OCI-LY3 (cell line): ENCODE measurements around the gene CHD5.

Experiments
- H2AFZ ChIP-seq: fragments of 200-600, 300-600 bp; shearing (Covaris generic); 2 replicates; pipeline ENCODE4 v1.6.0; 2014; ENCODE audit warnings: antibody characterized with exemption, low read depth, low read length
- H3K27ac ChIP-seq: fragments of 200-600, 300-600 bp; sonication (generic); 2 replicates; pipeline ENCODE4 v1.5.1; 2014; ENCODE audit warnings: mild to moderate bottlenecking, low read length, moderate library complexity, mixed read lengths
- H3K27me3 ChIP-seq: fragments of 200-600, 300-600 bp; sonication (generic); 2 replicates; pipeline ENCODE4 v1.6.1; 2014; ENCODE audit warnings: low read depth, low read length, mixed read lengths
- H3K36me3 ChIP-seq: fragments of 200-600, 300-600 bp; sonication (generic); replicated peaks from 2 replicates; pipeline ENCODE3; 2014; ENCODE audit warnings: low read depth, low read length, mixed read lengths
- H3K4me1 ChIP-seq: fragments of 300-600, 200-600 bp; sonication (generic); 2 replicates; pipeline ENCODE4 v1.6.1; 2014; ENCODE audit warnings: low read length, mixed read lengths
- H3K4me2 ChIP-seq: fragments of 200-600, 300-600 bp; sonication (generic); 2 replicates; pipeline ENCODE4 v1.6.1; 2014; ENCODE audit warnings: low read length, mixed read lengths
- H3K4me3 ChIP-seq: fragments of 300-600, 200-600 bp; sonication (generic); 2 replicates; pipeline ENCODE4 v1.5.1; 2014; ENCODE audit warnings: antibody characterized with exemption, mild to moderate bottlenecking, low read length, moderate library complexity
- H3K79me2 ChIP-seq: fragments of 300-600, 200-600 bp; shearing (Covaris generic); 2 replicates; pipeline ENCODE4 v1.6.1; 2014; ENCODE audit warnings: mild to moderate bottlenecking, low read length, mixed read lengths
- H3K9ac ChIP-seq: fragments of 300-600, 200-600 bp; shearing (Covaris generic); 2 replicates; pipeline ENCODE4 v1.6.0; 2014; ENCODE audit warnings: mild to moderate bottlenecking, low read length, moderate library complexity
- H3K9me3 ChIP-seq: fragments of 200-600, 300-600 bp; shearing (Covaris generic); 2 replicates; pipeline ENCODE4 v1.6.1; 2014; ENCODE audit warnings: low read length, mixed read lengths; ENCODE audit not compliant: insufficient read depth
- H4K20me1 ChIP-seq: fragments of 200-600, 300-600 bp; sonication (generic); 2 replicates; pipeline ENCODE4 v1.6.1; 2016; ENCODE audit warnings: low read length, mixed read lengths; ENCODE audit not compliant: insufficient read depth
- CTCF ChIP-seq: fragments of 200-600, 300-600 bp; sonication (generic); IDR thresholded peaks from 2 replicates; pipeline ENCODE4 v1.5.1; 2014; ENCODE audit warnings: antibody characterized with exemption, low read length, low read depth
- EZH2phosphoT487 ChIP-seq: fragments of 200-600 bp; shearing (Covaris generic); IDR thresholded peaks from 2 replicates; pipeline ENCODE4 v1.6.1; 2018; ENCODE audit warnings: antibody characterized with exemption, mixed run types, low read depth

The CHD5 gene

GRCh38 chr1:6134206-6134605 lies 45.9 kb downstream of the CHD5 start:
- H3K36me3 ChIP-seq: no peaks in the 10 kb centered on the region
- H3K9me3 ChIP-seq: no peaks in the 10 kb centered on the region
- no peaks in the 10 kb centered on the region for H3K79me2 ChIP-seq
- no peak overlapping the region for H2AFZ ChIP-seq
- H3K4me2 ChIP-seq: no peak overlapping the region
- no peak overlapping the region for H3K4me3 ChIP-seq
- no peaks in the 10 kb centered on the region for H4K20me1 ChIP-seq
- no peaks in the 10 kb centered on the region for H3K27me3 ChIP-seq
- H3K4me1 ChIP-seq: no peaks in the 10 kb centered on the region
- no peak overlapping the region for H3K9ac ChIP-seq
- H3K27ac ChIP-seq: no peak overlapping the region
- TF ChIP-seq EZH2phosphoT487 (no peak), CTCF (no peak)

- no peaks in the 10 kb centered on the region for H3K27me3 ChIP-seq
Observed at GRCh38 chr1:6133146-6133895, 46.8 kb downstream of the CHD5 start.

GRCh38 chr1:6131561-6131960 lies 48.6 kb downstream of the CHD5 start:
- Histone ChIP-seq H2AFZ (no peak overlapping the region), H3K4me3 (no peak overlapping the region), H3K9ac (no peak overlapping the region), H3K79me2 (no peaks in the 10 kb centered on the region), H3K9me3 (no peaks in the 10 kb centered on the region), H4K20me1 (no peaks in the 10 kb centered on the region), H3K36me3 (no peaks in the 10 kb centered on the region), H3K27ac (no peak overlapping the region), H3K27me3 (no peaks in the 10 kb centered on the region), H3K4me1 (no peaks in the 10 kb centered on the region), H3K4me2 (no peak overlapping the region)
- TF ChIP-seq CTCF (no peak), EZH2phosphoT487 (no peak)

More at GRCh38 chr1:6133146-6133895, 46.8 kb downstream of the CHD5 start:
- H3K9ac ChIP-seq: no peak overlapping the region
- H3K9me3 ChIP-seq: no peaks in the 10 kb centered on the region
- TF ChIP-seq CTCF (no peak), EZH2phosphoT487 (no peak)
- no peak overlapping the region for H2AFZ ChIP-seq
- no peaks in the 10 kb centered on the region for H3K4me1 ChIP-seq
- H3K4me3 ChIP-seq: no peak overlapping the region
- no peaks in the 10 kb centered on the region for H4K20me1 ChIP-seq
- no peaks in the 10 kb centered on the region for H3K79me2 ChIP-seq
- no peaks in the 10 kb centered on the region for H3K36me3 ChIP-seq
- no peak overlapping the region for H3K4me2 ChIP-seq
- H3K27ac ChIP-seq: no peak overlapping the region

- TF ChIP-seq EZH2phosphoT487: no peak
- no peak for TF ChIP-seq CTCF
- Histone ChIP-seq H3K9me3 (no peaks in the 10 kb centered on the region), H3K9ac (no peak overlapping the region), H3K27me3 (no peaks in the 10 kb centered on the region), H3K4me2 (no peak overlapping the region), H3K4me1 (no peaks in the 10 kb centered on the region), H3K79me2 (no peaks in the 10 kb centered on the region), H3K4me3 (no peak overlapping the region), H2AFZ (no peak overlapping the region), H4K20me1 (no peaks in the 10 kb centered on the region), H3K27ac (no peak overlapping the region), H3K36me3 (no peaks in the 10 kb centered on the region)
Observed at GRCh38 chr1:6130596-6130995, 49.5 kb downstream of the CHD5 start.
